Measurements from ENCODE around the gene FYN. TPM values are rescaled to one million over a fixed set of nuclear protein-coding genes. Genes with fewer than 3 reads are reported as not detected.

FYN gene
- total and polyA plus RNA-seq, 2 of the 8 experiments (the other 6 are each of a cell fraction or from before 2014, with no cell fraction given): 46.8 to 97.2 TPM

- H3K18ac ChIP-seq (ENCODE audit: extremely low read depth, low read length): no peak overlapping the region
- peaks cover 0 to 8% (median 6%) of the 10 kb centered on the region in 4 experiments; a peak in 6 of 7 replicates for H3K4me1 ChIP-seq (replicated peaks in 1 of 4; ENCODE audit: control insufficient read depth in 3 of 4, insufficient read depth in 4 of 4, low read length in 3 of 4)
- H3K27ac ChIP-seq (ENCODE audit: low read depth, low read length): no peak overlapping the region
- DNase-seq (ENCODE audit: low read depth in 1 of 2, low spot score in 2 of 2): no peak
- H4K91ac ChIP-seq (replicated peaks; ENCODE audit: insufficient read length, low read length): no peak overlapping the region
- 91% methylated on average over 3 of the region's 3 CpGs; no CpG with 5 or more reads in 1 of the 2 experiments for WGBS, 2 experiments (ENCODE audit: extremely low coverage in 1 of 2, insufficient coverage in 1 of 2, insufficient read length in 1 of 2, insufficient replicate concordance in 2 of 2, low coverage in 1 of 2, low lambda C conversion rate in 2 of 2, missing lambda C conversion rate in 1 of 2)
- no peak overlapping the region for H3K4ac ChIP-seq (replicated peaks; ENCODE audit: insufficient read length, low read depth, low read length)
- H3K4me2 ChIP-seq (ENCODE audit: insufficient read depth in 1 of 2, low read depth in 2 of 2, low read length in 2 of 2): no peak overlapping the region
- H4K8ac ChIP-seq (ENCODE audit: extremely low read depth, insufficient read depth, low read length): no peak overlapping the region
- H3K56ac ChIP-seq (replicated peaks; ENCODE audit: insufficient read length, low read depth, low read length): no peak overlapping the region
- H3K9ac ChIP-seq (replicated peaks in 1 of 4; ENCODE audit: extremely low read depth in 1 of 4, low read depth in 3 of 4, low read length in 3 of 4): no peak overlapping the region
- H3K23me2 ChIP-seq (ENCODE audit: low read depth, low read length): no peaks in the 10 kb centered on the region
- no peaks in the 10 kb centered on the region for H3K27me3 ChIP-seq (replicated peaks in 1 of 4; ENCODE audit: control insufficient read depth in 3 of 4, extremely low read depth in 1 of 4, insufficient read depth in 3 of 4, low read length in 3 of 4)
- H2BK20ac ChIP-seq (ENCODE audit: low read length): no peak overlapping the region
- H2AFZ ChIP-seq (ENCODE audit: low read length): no peak overlapping the region
- no peak overlapping the region for H2AK5ac ChIP-seq (ENCODE audit: low read depth, low read length)
- H3K36me3 ChIP-seq (ENCODE audit: control insufficient read depth in 2 of 4, insufficient read depth in 4 of 4, low read length in 3 of 4): peaks cover 0 to 7% (median 0%) of the 10 kb centered on the region in 4 experiments; a peak in 1 of 8 replicates
- no peak overlapping the region for H4K5ac ChIP-seq (ENCODE audit: insufficient read length, low read depth, low read length)
- H3K79me1 ChIP-seq (ENCODE audit: low read depth, low read length): no peaks in the 10 kb centered on the region
- no peak overlapping the region for H2BK120ac ChIP-seq (replicated peaks; ENCODE audit: low read depth, low read length)
- H2BK12ac ChIP-seq (ENCODE audit: low read depth, low read length): no peak overlapping the region
- H3K79me2 ChIP-seq (ENCODE audit: control insufficient read depth in 1 of 2, insufficient read depth in 2 of 2, low read length in 2 of 2): no peaks in the 10 kb centered on the region
- no peak overlapping the region for H3K23ac ChIP-seq (ENCODE audit: insufficient read length)
- ChIA-PET CTCF (ENCODE audit: partially characterized antibody) (interaction anchor here (1.0 to 1.4 kb wide), 4 partner anchors 10 to 362 kb away, joined by 3 to 8 read pairs (median 3); no protein-coding TSS in a partner anchor), POLR2A (ENCODE audit: partially characterized antibody) (no interaction called here)
- no peak for TF ChIP-seq KDM4A (IDR thresholded peaks at IDR 0.05; ENCODE audit: low read depth, low read length, severe bottlenecking)
- peaks cover 2 to 4% of the 10 kb centered on the region in 2 experiments for H4K20me1 ChIP-seq (replicated peaks in 1 of 2; ENCODE audit: control insufficient read depth in 1 of 2, insufficient read depth in 2 of 2, low read length in 2 of 2)
- no peak overlapping the region for H3K14ac ChIP-seq (ENCODE audit: insufficient read length)
- no peak overlapping the region for H2BK15ac ChIP-seq (ENCODE audit: low read length)
- no peak for FAIRE-seq
- no peaks in the 10 kb centered on the region for H3K9me3 ChIP-seq (ENCODE audit: insufficient read depth in 2 of 2, low read depth in 1 of 2, low read length in 1 of 2)
- no peak overlapping the region for H3K4me3 ChIP-seq (ENCODE audit: extremely low read depth in 1 of 4, insufficient read depth in 2 of 4, low read depth in 3 of 4, low read length in 4 of 4)
- no peak overlapping the region for H2BK5ac ChIP-seq (ENCODE audit: low read depth, low read length)
Measured at GRCh38 chr6:111681860-111682259, 191.4 kb downstream of the FYN start.
